GM23338 (cell line): ENCODE data around the gene FGD3. TPM values are rescaled to one million over a fixed set of nuclear protein-coding genes. Genes with fewer than 3 reads are reported as not detected.

ENCODE experiments used
- ATAC-seq: fragments of 200-7000 bp; cut with Tn5 transposase; 3 replicates; pipeline ENCODE4 v1.9.1; 2020
- DNase-seq: peaks from one replicate; pipeline ENCODE4 v3.0.0-alpha.2; 2015; ENCODE audit warnings: low spot score
- H2AFZ ChIP-seq: fragments of 200-600 bp; sonication (generic); 2 replicates; pipeline ENCODE4 v1.8.0; 2016; ENCODE audit warnings: antibody characterized with exemption, mild to moderate bottlenecking, moderate library complexity
- H3F3A ChIP-seq: fragments of 200-600 bp; sonication (generic); replicated peaks from 2 replicates; pipeline ENCODE4 v1.8.0; 2017; ENCODE audit warnings: antibody characterized with exemption, mixed run types, low read depth
- H3K27ac ChIP-seq: fragments of 200-600 bp; sonication (generic); 2 replicates; pipeline ENCODE4 v1.6.1; 2016; ENCODE audit warnings: low read depth
- H3K27me3 ChIP-seq: fragments of 200-600 bp; sonication (generic); 2 replicates; pipeline ENCODE4 v1.8.0; 2016; ENCODE audit warnings: mild to moderate bottlenecking, mixed run types, moderate library complexity; ENCODE audit not compliant: insufficient read depth
- H3K36me3 ChIP-seq: fragments of 200-600 bp; sonication (generic); 2 replicates; pipeline ENCODE4 v1.8.0; 2016; ENCODE audit warnings: mild to moderate bottlenecking; ENCODE audit not compliant: insufficient read depth
- H3K4me1 ChIP-seq: fragments of 200-600 bp; sonication (generic); 2 replicates; pipeline ENCODE4 v1.8.0; 2016; ENCODE audit warnings: mild to moderate bottlenecking, moderate library complexity; ENCODE audit not compliant: insufficient read depth
- H3K4me2 ChIP-seq: fragments of 200-600 bp; sonication (generic); 2 replicates; pipeline ENCODE4 v1.7.1; 2017; ENCODE audit warnings: mixed run types
- H3K4me3 ChIP-seq: fragments of 200-600 bp; sonication (generic); 2 replicates; pipeline ENCODE4 v1.6.1; 2016; ENCODE audit warnings: mixed run types
- H3K79me2 ChIP-seq: fragments of 200-600 bp; sonication (generic); replicated peaks from 2 replicates; pipeline ENCODE4 v1.8.0; 2017; ENCODE audit warnings: mild to moderate bottlenecking; ENCODE audit not compliant: insufficient read depth
- H3K9me2 ChIP-seq: fragments of 200-600 bp; sonication (generic); 2 replicates; pipeline ENCODE4 v1.8.0; 2017; ENCODE audit not compliant: insufficient read depth
- H4K20me1 ChIP-seq: fragments of 200-600 bp; sonication (generic); replicated peaks from 2 replicates; pipeline ENCODE4 v1.8.0; 2017; ENCODE audit warnings: mild to moderate bottlenecking; ENCODE audit not compliant: insufficient read depth
- H3K27ac Mint-ChIP-seq: 2 replicates; pipeline ENCODE4 v1.8.0; 2020; ENCODE audit warnings: inconsistent platforms, mild to moderate bottlenecking, moderate library complexity, mixed read lengths
- H3K27me3 Mint-ChIP-seq: 3 replicates; pipeline ENCODE4 v1.8.0; 2022; ENCODE audit warnings: low read depth, mild to moderate bottlenecking, moderate library complexity, mixed read lengths, inconsistent platforms; ENCODE audit not compliant: insufficient read depth, poor library complexity
- H3K36me3 Mint-ChIP-seq: 3 replicates; pipeline ENCODE4 v1.8.0; 2021; ENCODE audit warnings: low read depth, mild to moderate bottlenecking, inconsistent platforms, moderate library complexity, mixed read lengths
- H3K4me1 Mint-ChIP-seq: 3 replicates; pipeline ENCODE4 v1.8.0; 2020; ENCODE audit warnings: mild to moderate bottlenecking, inconsistent platforms, mixed read lengths
- H3K4me3 Mint-ChIP-seq: 3 replicates; pipeline ENCODE4 v1.8.0; 2021; ENCODE audit warnings: moderate library complexity, mild to moderate bottlenecking, inconsistent platforms, mixed read lengths
- H3K9me3 Mint-ChIP-seq: 3 replicates; pipeline ENCODE4 v1.8.0; 2020; ENCODE audit warnings: moderate library complexity, mild to moderate bottlenecking, inconsistent platforms, mixed read lengths
- CREB1 ChIP-seq: fragments of 250-450 bp; sonication (Bioruptor Pico); IDR thresholded peaks from 2 replicates; pipeline ENCODE4 v1.5.0; 2020; ENCODE audit warnings: low read depth, mild to moderate bottlenecking, moderate library complexity
- EZH2 ChIP-seq: fragments of 200-600 bp; sonication (generic); IDR thresholded peaks from one replicate; pipeline ENCODE4 v1.8.0; 2017; ENCODE audit warnings: antibody characterized with exemption, mild to moderate bottlenecking, low read depth; ENCODE audit not compliant: unreplicated experiment
- EZH2phosphoT487 ChIP-seq: fragments of 200-600 bp; sonication (generic); IDR thresholded peaks from one replicate; pipeline ENCODE4 v1.8.1; 2018; ENCODE audit warnings: antibody characterized with exemption; ENCODE audit not compliant: unreplicated experiment
- JUNB ChIP-seq: IDR thresholded peaks from one replicate; pipeline ENCODE4 v1.6.1; 2016; ENCODE audit warnings: antibody characterized with exemption; ENCODE audit not compliant: unreplicated experiment
- NANOG ChIP-seq: IDR thresholded peaks from 2 replicates; pipeline ENCODE4 v1.6.1; 2016; ENCODE audit warnings: antibody characterized with exemption, borderline replicate concordance
- POLR2AphosphoS5 ChIP-seq: IDR thresholded peaks from 2 replicates; pipeline ENCODE4 v1.6.1; 2016; ENCODE audit warnings: antibody characterized with exemption, low read depth
- REST ChIP-seq: IDR thresholded peaks from one replicate; pipeline ENCODE4 v1.6.1; 2018; ENCODE audit warnings: antibody characterized with exemption; ENCODE audit not compliant: unreplicated experiment
- STAT1 ChIP-seq: IDR thresholded peaks from one replicate; pipeline ENCODE4 v1.6.1; 2016; ENCODE audit warnings: antibody characterized with exemption; ENCODE audit not compliant: unreplicated experiment
- ZNF114 ChIP-seq: fragments of 250-450 bp; sonication (Bioruptor Pico); IDR thresholded peaks from 2 replicates; pipeline ENCODE4 v1.5.0; 2020; ENCODE audit warnings: mild to moderate bottlenecking, moderate library complexity
- ZNF331 ChIP-seq: fragments of 250-450 bp; sonication (Bioruptor Pico); IDR thresholded peaks from 2 replicates; pipeline ENCODE4 v1.5.0; 2020; ENCODE audit warnings: low read depth, mild to moderate bottlenecking, moderate library complexity
- polyA plus RNA-seq: library from polyadenylated mRNA; unstranded; fragments of >200 nt; fragmentation: Nextera tagmentation; extraction: Ambion mirVana; gene quantifications from 2 replicates; pipeline ENCODE4 v1.2.1, GENCODE V29; 2016
- total RNA-seq: library from RNA; depleted of rRNA; stranded (reverse); fragments of >200 nt; shearing (Covaris generic); gene quantifications from 2 replicates; pipeline ENCODE4 v1.2.3, GENCODE V29; 2014
- TF ChIP-seq, protein P1 (sequence below): fragments of 250-450 bp; sonication (Bioruptor Pico); IDR thresholded peaks from 2 replicates; pipeline ENCODE4 v1.5.0; 2020; ENCODE audit warnings: mild to moderate bottlenecking, moderate library complexity
- TF ChIP-seq, protein P2 (sequence below): IDR thresholded peaks from 2 replicates; pipeline ENCODE4 v1.6.1; 2016; ENCODE audit warnings: antibody characterized with exemption
- TF ChIP-seq, protein P3 (sequence below), 2 experiments: fragments of 200-600 bp in 1 of 2; sonication (generic) in 1 of 2; conservative IDR thresholded peaks; 2 replicates each; pipeline versions ENCODE4 v1.5.1 to v1.6.1; 2016 to 2017; ENCODE audit warnings: antibody characterized with exemption in 2 of 2, low read depth in 2 of 2, mild to moderate bottlenecking in 2 of 2, moderate library complexity in 1 of 2

Gene FGD3
- total and polyA plus RNA-seq, 2 experiments from 2014 or later = 0.95 to 1.7 TPM

- TF ChIP-seq EZH2 (no peak), NANOG (no peak), STAT1 (no peak), POLR2AphosphoS5 (no peak), EZH2phosphoT487 (no peak), ZNF331 (no peak), CREB1 (CRISPR knock-in tag) (no peak), JUNB (no peak), REST (no peak), ZNF114 (CRISPR knock-in tag) (no peak)
- TF ChIP-seq, protein P1, sequence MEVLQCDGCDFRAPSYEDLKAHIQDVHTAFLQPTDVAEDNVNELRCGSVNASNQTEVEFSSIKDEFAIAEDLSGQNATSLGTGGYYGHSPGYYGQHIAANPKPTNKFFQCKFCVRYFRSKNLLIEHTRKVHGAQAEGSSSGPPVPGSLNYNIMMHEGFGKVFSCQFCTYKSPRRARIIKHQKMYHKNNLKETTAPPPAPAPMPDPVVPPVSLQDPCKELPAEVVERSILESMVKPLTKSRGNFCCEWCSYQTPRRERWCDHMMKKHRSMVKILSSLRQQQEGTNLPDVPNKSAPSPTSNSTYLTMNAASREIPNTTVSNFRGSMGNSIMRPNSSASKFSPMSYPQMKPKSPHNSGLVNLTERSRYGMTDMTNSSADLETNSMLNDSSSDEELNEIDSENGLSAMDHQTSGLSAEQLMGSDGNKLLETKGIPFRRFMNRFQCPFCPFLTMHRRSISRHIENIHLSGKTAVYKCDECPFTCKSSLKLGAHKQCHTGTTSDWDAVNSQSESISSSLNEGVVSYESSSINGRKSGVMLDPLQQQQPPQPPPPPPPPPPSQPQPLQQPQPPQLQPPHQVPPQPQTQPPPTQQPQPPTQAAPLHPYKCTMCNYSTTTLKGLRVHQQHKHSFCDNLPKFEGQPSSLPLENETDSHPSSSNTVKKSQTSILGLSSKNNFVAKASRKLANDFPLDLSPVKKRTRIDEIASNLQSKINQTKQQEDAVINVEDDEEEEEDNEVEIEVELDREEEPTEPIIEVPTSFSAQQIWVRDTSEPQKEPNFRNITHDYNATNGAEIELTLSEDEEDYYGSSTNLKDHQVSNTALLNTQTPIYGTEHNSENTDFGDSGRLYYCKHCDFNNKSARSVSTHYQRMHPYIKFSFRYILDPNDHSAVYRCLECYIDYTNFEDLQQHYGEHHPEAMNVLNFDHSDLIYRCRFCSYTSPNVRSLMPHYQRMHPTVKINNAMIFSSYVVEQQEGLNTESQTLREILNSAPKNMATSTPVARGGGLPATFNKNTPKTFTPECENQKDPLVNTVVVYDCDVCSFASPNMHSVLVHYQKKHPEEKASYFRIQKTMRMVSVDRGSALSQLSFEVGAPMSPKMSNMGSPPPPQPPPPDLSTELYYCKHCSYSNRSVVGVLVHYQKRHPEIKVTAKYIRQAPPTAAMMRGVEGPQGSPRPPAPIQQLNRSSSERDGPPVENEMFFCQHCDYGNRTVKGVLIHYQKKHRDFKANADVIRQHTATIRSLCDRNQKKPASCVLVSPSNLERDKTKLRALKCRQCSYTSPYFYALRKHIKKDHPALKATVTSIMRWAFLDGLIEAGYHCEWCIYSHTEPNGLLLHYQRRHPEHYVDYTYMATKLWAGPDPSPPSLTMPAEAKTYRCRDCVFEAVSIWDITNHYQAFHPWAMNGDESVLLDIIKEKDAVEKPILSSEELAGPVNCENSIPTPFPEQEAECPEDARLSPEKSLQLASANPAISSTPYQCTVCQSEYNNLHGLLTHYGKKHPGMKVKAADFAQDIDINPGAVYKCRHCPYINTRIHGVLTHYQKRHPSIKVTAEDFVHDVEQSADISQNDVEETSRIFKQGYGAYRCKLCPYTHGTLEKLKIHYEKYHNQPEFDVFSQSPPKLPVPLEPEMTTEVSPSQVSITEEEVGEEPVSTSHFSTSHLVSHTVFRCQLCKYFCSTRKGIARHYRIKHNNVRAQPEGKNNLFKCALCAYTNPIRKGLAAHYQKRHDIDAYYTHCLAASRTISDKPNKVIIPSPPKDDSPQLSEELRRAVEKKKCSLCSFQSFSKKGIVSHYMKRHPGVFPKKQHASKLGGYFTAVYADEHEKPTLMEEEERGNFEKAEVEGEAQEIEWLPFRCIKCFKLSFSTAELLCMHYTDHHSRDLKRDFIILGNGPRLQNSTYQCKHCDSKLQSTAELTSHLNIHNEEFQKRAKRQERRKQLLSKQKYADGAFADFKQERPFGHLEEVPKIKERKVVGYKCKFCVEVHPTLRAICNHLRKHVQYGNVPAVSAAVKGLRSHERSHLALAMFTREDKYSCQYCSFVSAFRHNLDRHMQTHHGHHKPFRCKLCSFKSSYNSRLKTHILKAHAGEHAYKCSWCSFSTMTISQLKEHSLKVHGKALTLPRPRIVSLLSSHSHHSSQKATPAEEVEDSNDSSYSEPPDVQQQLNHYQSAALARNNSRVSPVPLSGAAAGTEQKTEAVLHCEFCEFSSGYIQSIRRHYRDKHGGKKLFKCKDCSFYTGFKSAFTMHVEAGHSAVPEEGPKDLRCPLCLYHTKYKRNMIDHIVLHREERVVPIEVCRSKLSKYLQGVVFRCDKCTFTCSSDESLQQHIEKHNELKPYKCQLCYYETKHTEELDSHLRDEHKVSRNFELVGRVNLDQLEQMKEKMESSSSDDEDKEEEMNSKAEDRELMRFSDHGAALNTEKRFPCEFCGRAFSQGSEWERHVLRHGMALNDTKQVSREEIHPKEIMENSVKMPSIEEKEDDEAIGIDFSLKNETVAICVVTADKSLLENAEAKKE (CRISPR knock-in tag) = no peak
- TF ChIP-seq, protein P2, sequence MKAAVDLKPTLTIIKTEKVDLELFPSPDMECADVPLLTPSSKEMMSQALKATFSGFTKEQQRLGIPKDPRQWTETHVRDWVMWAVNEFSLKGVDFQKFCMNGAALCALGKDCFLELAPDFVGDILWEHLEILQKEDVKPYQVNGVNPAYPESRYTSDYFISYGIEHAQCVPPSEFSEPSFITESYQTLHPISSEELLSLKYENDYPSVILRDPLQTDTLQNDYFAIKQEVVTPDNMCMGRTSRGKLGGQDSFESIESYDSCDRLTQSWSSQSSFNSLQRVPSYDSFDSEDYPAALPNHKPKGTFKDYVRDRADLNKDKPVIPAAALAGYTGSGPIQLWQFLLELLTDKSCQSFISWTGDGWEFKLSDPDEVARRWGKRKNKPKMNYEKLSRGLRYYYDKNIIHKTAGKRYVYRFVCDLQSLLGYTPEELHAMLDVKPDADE = no peak
- TF ChIP-seq, protein P3, sequence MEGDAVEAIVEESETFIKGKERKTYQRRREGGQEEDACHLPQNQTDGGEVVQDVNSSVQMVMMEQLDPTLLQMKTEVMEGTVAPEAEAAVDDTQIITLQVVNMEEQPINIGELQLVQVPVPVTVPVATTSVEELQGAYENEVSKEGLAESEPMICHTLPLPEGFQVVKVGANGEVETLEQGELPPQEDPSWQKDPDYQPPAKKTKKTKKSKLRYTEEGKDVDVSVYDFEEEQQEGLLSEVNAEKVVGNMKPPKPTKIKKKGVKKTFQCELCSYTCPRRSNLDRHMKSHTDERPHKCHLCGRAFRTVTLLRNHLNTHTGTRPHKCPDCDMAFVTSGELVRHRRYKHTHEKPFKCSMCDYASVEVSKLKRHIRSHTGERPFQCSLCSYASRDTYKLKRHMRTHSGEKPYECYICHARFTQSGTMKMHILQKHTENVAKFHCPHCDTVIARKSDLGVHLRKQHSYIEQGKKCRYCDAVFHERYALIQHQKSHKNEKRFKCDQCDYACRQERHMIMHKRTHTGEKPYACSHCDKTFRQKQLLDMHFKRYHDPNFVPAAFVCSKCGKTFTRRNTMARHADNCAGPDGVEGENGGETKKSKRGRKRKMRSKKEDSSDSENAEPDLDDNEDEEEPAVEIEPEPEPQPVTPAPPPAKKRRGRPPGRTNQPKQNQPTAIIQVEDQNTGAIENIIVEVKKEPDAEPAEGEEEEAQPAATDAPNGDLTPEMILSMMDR (conservative IDR thresholded peaks at IDR 0.05; ENCODE audit: low read depth in 2 of 2) = no peak
- Histone ChIP-seq H3F3A (no peaks in the 10 kb centered on the region), H4K20me1 (no peaks in the 10 kb centered on the region), H3K36me3 (peaks cover 5% of the 10 kb centered on the region; the same call in 1 of the 2 replicates), H3K27me3 (no peaks in the 10 kb centered on the region), H3K4me3 (no peak overlapping the region), H2AFZ (no peak overlapping the region), H3K4me2 (no peak overlapping the region), H3K4me1 (no peaks in the 10 kb centered on the region), H3K9me2 (peaks cover 4% of the 10 kb centered on the region; the same call in 1 of the 2 replicates), H3K79me2 (no peaks in the 10 kb centered on the region), H3K27ac (no peak overlapping the region)
- DNase-seq (no peak), ATAC-seq (no peak)
- Mint-ChIP-seq H3K27ac (no peak overlapping the region), H3K4me1 (no peaks in the 10 kb centered on the region), H3K36me3 (peaks cover 25% of the 10 kb centered on the region), H3K27me3 (no peaks in the 10 kb centered on the region), H3K4me3 (no peak overlapping the region), H3K9me3 (peaks cover 35% of the 10 kb centered on the region)
These were observed 55.4 kb downstream of the FGD3 start for GRCh38 chr9:93002700-93003099.
